HepG2 (cell line): ENCODE results near the gene PRSS21.

Experiments used
- BHLHE40 ChIP-seq: IDR thresholded peaks from 2 replicates; pipeline ENCODE4 v1.6.1; 2011; ENCODE audit warnings: low read length, improper control_type of control experiment
- BORCS8-MEF2B ChIP-seq: sonication (generic); formaldehyde crosslinking; IDR thresholded peaks from 2 replicates; pipeline ENCODE4 v1.8.0; 2022; ENCODE audit warnings: mild to moderate bottlenecking, missing genetic modification reagents
- EP300 ChIP-seq, 3 experiments: sonication (generic) in 1 of 3; formaldehyde crosslinking in 1 of 3; IDR thresholded peaks; 2 replicates each; pipeline versions ENCODE4 v1.5.1 to v1.6.1; 2011 to 2020; ENCODE audit warnings: low read depth in 2 of 3, low read length in 2 of 3, borderline replicate concordance in 1 of 3, improper control_type of control experiment in 1 of 3, mild to moderate bottlenecking in 1 of 3, missing genetic modification reagents in 1 of 3, moderate library complexity in 1 of 3
- EZH2 ChIP-seq: conservative IDR thresholded peaks from 2 replicates; pipeline ENCODE4 v1.6.1; 2012; ENCODE audit warnings: mild to moderate bottlenecking, low read depth, low read length, moderate library complexity
- MYNN ChIP-seq: sonication (generic); formaldehyde crosslinking; IDR thresholded peaks from 2 replicates; pipeline ENCODE4 v1.4.0; 2020; ENCODE audit warnings: mild to moderate bottlenecking, low read depth, missing genetic modification reagents
- MZF1 ChIP-seq: sonication (generic); formaldehyde crosslinking; IDR thresholded peaks from 2 replicates; pipeline ENCODE4 v1.8.1; 2023; ENCODE audit warnings: mild to moderate bottlenecking, missing genetic modification reagents, borderline replicate concordance
- NR2F1 ChIP-seq, 2 experiments: fragments of 450-650 bp in 1 of 2; formaldehyde crosslinking in 1 of 2; IDR thresholded peaks; 2 replicates each; pipeline versions ENCODE4 v1.5.0 to v1.6.1; 2016 to 2020; ENCODE audit warnings: mild to moderate bottlenecking in 1 of 2, missing compliant biosample characterization in 1 of 2, missing genetic modification reagents in 1 of 2, moderate library complexity in 1 of 2
- TF ChIP-seq, protein P1 (sequence below): sonication (generic); formaldehyde crosslinking; IDR thresholded peaks from 2 replicates; pipeline ENCODE4 v1.5.0; 2020; ENCODE audit warnings: mild to moderate bottlenecking, missing genetic modification reagents, moderate library complexity
- TF ChIP-seq, protein P2 (sequence below): conservative IDR thresholded peaks from 2 replicates; pipeline ENCODE4 v1.6.1; 2018; ENCODE audit warnings: missing genetic modification reagents

- no peak for TF ChIP-seq NR2F1 (CRISPR knock-in tag; IDR thresholded peaks at IDR 0.05)
- TF ChIP-seq EZH2: no peak
- TF ChIP-seq, protein P1, sequence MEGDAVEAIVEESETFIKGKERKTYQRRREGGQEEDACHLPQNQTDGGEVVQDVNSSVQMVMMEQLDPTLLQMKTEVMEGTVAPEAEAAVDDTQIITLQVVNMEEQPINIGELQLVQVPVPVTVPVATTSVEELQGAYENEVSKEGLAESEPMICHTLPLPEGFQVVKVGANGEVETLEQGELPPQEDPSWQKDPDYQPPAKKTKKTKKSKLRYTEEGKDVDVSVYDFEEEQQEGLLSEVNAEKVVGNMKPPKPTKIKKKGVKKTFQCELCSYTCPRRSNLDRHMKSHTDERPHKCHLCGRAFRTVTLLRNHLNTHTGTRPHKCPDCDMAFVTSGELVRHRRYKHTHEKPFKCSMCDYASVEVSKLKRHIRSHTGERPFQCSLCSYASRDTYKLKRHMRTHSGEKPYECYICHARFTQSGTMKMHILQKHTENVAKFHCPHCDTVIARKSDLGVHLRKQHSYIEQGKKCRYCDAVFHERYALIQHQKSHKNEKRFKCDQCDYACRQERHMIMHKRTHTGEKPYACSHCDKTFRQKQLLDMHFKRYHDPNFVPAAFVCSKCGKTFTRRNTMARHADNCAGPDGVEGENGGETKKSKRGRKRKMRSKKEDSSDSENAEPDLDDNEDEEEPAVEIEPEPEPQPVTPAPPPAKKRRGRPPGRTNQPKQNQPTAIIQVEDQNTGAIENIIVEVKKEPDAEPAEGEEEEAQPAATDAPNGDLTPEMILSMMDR: no peak
- TF ChIP-seq MZF1 (CRISPR knock-in tag): no peak
- TF ChIP-seq, protein P2, sequence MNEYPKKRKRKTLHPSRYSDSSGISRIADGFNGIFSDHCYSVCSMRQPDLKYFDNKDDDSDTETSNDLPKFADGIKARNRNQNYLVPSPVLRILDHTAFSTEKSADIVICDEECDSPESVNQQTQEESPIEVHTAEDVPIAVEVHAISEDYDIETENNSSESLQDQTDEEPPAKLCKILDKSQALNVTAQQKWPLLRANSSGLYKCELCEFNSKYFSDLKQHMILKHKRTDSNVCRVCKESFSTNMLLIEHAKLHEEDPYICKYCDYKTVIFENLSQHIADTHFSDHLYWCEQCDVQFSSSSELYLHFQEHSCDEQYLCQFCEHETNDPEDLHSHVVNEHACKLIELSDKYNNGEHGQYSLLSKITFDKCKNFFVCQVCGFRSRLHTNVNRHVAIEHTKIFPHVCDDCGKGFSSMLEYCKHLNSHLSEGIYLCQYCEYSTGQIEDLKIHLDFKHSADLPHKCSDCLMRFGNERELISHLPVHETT: no peak
- TF ChIP-seq BORCS8-MEF2B (CRISPR knock-in tag): no peak
- no peak for TF ChIP-seq MYNN (CRISPR knock-in tag)
- no peak for TF ChIP-seq BHLHE40
- TF ChIP-seq EP300 (IDR thresholded peaks at IDR 0.05; ENCODE audit: low read depth in 2 of 2, low read length in 2 of 2): no peak
- TF ChIP-seq EP300 (CRISPR knock-in tag; IDR thresholded peaks at IDR 0.05; ENCODE audit: borderline replicate concordance): no peak
Measured at GRCh38 chr16:2820836-2821486, 3.9 kb downstream of the PRSS21 start.
